ENCODE results near the gene PLA2G4D.

DNA sequence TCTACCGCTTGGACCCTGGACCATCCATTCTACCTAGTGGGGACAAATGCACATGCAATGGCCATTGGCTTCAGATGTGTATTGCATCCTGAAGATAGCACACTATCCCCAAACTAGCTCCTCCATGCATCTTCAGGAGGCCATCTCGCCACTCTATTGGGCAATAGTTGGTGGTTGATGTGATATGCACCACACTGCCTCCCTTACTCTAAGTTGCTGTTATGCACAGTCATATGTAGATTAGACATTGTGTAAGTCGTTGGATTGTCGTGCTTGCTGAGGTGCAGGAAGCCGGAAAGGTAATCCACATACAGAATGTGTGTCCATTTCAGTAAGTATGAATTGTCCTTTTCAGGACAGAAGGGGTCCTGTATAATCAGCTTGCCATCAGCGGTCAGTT, 26.7 kb upstream of the PLA2G4D start:
- TF ChIP-seq, protein P1, sequence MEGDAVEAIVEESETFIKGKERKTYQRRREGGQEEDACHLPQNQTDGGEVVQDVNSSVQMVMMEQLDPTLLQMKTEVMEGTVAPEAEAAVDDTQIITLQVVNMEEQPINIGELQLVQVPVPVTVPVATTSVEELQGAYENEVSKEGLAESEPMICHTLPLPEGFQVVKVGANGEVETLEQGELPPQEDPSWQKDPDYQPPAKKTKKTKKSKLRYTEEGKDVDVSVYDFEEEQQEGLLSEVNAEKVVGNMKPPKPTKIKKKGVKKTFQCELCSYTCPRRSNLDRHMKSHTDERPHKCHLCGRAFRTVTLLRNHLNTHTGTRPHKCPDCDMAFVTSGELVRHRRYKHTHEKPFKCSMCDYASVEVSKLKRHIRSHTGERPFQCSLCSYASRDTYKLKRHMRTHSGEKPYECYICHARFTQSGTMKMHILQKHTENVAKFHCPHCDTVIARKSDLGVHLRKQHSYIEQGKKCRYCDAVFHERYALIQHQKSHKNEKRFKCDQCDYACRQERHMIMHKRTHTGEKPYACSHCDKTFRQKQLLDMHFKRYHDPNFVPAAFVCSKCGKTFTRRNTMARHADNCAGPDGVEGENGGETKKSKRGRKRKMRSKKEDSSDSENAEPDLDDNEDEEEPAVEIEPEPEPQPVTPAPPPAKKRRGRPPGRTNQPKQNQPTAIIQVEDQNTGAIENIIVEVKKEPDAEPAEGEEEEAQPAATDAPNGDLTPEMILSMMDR (IDR thresholded peaks at IDR 0.05), result no peak
- TF ChIP-seq FOSL2 (IDR thresholded peaks at IDR 0.05) (no peak), FOSL2 (CRISPR knock-in tag; IDR thresholded peaks at IDR 0.05) (no peak), ZNF302 (CRISPR knock-in tag; IDR thresholded peaks at IDR 0.05) (no peak), POLR2A (IDR thresholded peaks at IDR 0.05; ENCODE audit: low read length) (no peak), MAFK (IDR thresholded peaks at IDR 0.05; ENCODE audit: partially characterized antibody) (no peak), MAZ (IDR thresholded peaks at IDR 0.05; ENCODE audit: borderline replicate concordance, low read depth, low read length) (no peak)
- TF ChIP-seq, protein P2, sequence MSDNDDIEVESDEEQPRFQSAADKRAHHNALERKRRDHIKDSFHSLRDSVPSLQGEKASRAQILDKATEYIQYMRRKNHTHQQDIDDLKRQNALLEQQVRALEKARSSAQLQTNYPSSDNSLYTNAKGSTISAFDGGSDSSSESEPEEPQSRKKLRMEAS (IDR thresholded peaks at IDR 0.05), result no peak

All from A549 (cell line).